IMR-90 (cell line): ENCODE measurements around the gene ZNF316. TPM values are rescaled to one million over a fixed set of nuclear protein-coding genes. Genes with fewer than 3 reads are reported as not detected.
A peak's percentile ranks its signal among the peaks of the same experiment; 100 is the strongest.

ENCODE experiments used
- ATAC-seq: fragments of 200-7000 bp; cut with Tn5 transposase; 2 replicates; pipeline ENCODE4 v1.9.1; 2020; ENCODE audit warnings: low read depth, mild to moderate bottlenecking, moderate library complexity
- BruUV-seq: library from RNA; stranded (reverse); fragments of 400-500 nt; replicated peaks from 2 replicates; lab custom pipeline; 2021; lab: Mats Ljungman, UMichigan
- CTCF ChIA-PET: fragments of 300-600 bp; formaldehyde crosslinking; extraction: SDS; loops from one replicate; lab custom pipeline; 2021; ENCODE audit warnings: antibody characterized with exemption; lab: Yijun Ruan, JAX
- POLR2A ChIA-PET: fragments of 300-600 bp; sonication (Branson Sonifier 250); formaldehyde crosslinking; loops from one replicate; lab custom pipeline; 2022; ENCODE audit warnings: antibody characterized with exemption; ENCODE audit not compliant: unreplicated experiment; lab: Charles Lee
- DNase-seq: peaks from one replicate; pipeline ENCODE4 v3.0.0; 2013
- H2AFZ ChIP-seq: replicated peaks from 2 replicates; pipeline ENCODE3; 2013; ENCODE audit warnings: low read length, mild to moderate bottlenecking; ENCODE audit not compliant: poor library complexity
- H2AK5ac ChIP-seq: 2 replicates; pipeline ENCODE4 v1.6.1; 2013; ENCODE audit warnings: low read depth, low read length, inconsistent platforms
- H2AK9ac ChIP-seq: replicated peaks from 2 replicates; pipeline ENCODE3; 2013; ENCODE audit warnings: mild to moderate bottlenecking, low read depth, low read length, moderate library complexity; ENCODE audit not compliant: poor library complexity
- H2BK120ac ChIP-seq: 2 replicates; pipeline ENCODE4 v1.6.1; 2013; ENCODE audit warnings: low read depth, low read length, inconsistent platforms
- H2BK15ac ChIP-seq: 3 replicates; pipeline ENCODE4 v1.6.1; 2013; ENCODE audit warnings: low read depth, low read length, inconsistent platforms
- H2BK20ac ChIP-seq: 2 replicates; pipeline ENCODE4 v1.6.1; 2013; ENCODE audit warnings: low read depth, mild to moderate bottlenecking, inconsistent platforms, low read length, moderate library complexity
- H2BK5ac ChIP-seq: 2 replicates; pipeline ENCODE4 v1.6.1; 2013; ENCODE audit warnings: mild to moderate bottlenecking, low read depth, low read length, inconsistent platforms; ENCODE audit not compliant: poor library complexity, severe bottlenecking
- H3K14ac ChIP-seq: replicated peaks from 2 replicates; pipeline ENCODE4 v1.6.1; 2013; ENCODE audit warnings: low read depth, low read length, inconsistent platforms
- H3K18ac ChIP-seq: 2 replicates; pipeline ENCODE4 v1.6.1; 2013; ENCODE audit warnings: low read depth, low read length, control low read depth
- H3K23ac ChIP-seq: 2 replicates; pipeline ENCODE4 v1.6.1; 2013; ENCODE audit warnings: low read depth, low read length, inconsistent platforms
- H3K27ac ChIP-seq: 2 replicates; pipeline ENCODE4 v1.5.1; 2013; ENCODE audit warnings: mild to moderate bottlenecking, control low read depth, low read length; ENCODE audit not compliant: insufficient read depth
- H3K27me3 ChIP-seq: 2 replicates; pipeline ENCODE4 v1.6.1; 2013; ENCODE audit warnings: low read length; ENCODE audit not compliant: control insufficient read depth, insufficient read depth
- H3K36me3 ChIP-seq: 2 replicates; pipeline ENCODE4 v1.6.1; 2013; ENCODE audit warnings: low read length, mixed read lengths; ENCODE audit not compliant: control insufficient read depth, insufficient read depth
- H3K4ac ChIP-seq: 2 replicates; pipeline ENCODE4 v1.6.1; 2013; ENCODE audit warnings: low read depth, low read length, inconsistent platforms
- H3K4me1 ChIP-seq: 2 replicates; pipeline ENCODE4 v1.6.1; 2013; ENCODE audit warnings: low read length, mixed read lengths; ENCODE audit not compliant: control insufficient read depth, insufficient read depth
- H3K4me2 ChIP-seq: 2 replicates; pipeline ENCODE4 v1.6.1; 2013; ENCODE audit warnings: low read depth, mild to moderate bottlenecking, control low read depth, low read length, moderate library complexity
- H3K4me3 ChIP-seq: 2 replicates; pipeline ENCODE4 v1.5.1; 2013; ENCODE audit warnings: low read depth, mild to moderate bottlenecking, control low read depth, low read length, moderate library complexity; ENCODE audit not compliant: insufficient read depth
- H3K56ac ChIP-seq: 2 replicates; pipeline ENCODE4 v1.6.1; 2013; ENCODE audit warnings: low read length, inconsistent platforms; ENCODE audit not compliant: insufficient read depth; ENCODE audit errors: extremely low read depth
- H3K79me1 ChIP-seq, 2 experiments: 2 replicates each; pipeline ENCODE4 v1.6.1; 2013; ENCODE audit warnings: low read length in 2 of 2, inconsistent platforms in 1 of 2, low read depth in 1 of 2
- H3K9ac ChIP-seq: 2 replicates; pipeline ENCODE4 v1.6.1; 2013; ENCODE audit warnings: low read depth, low read length, control low read depth
- H3K9me1 ChIP-seq: 2 replicates; pipeline ENCODE4 v1.6.1; 2013; ENCODE audit warnings: low read length, inconsistent platforms; ENCODE audit not compliant: insufficient read depth
- H3K9me3 ChIP-seq: 2 replicates; pipeline ENCODE4 v1.6.1; 2013; ENCODE audit warnings: low read length; ENCODE audit not compliant: control insufficient read depth, insufficient read depth
- H4K20me1 ChIP-seq: 2 replicates; pipeline ENCODE4 v1.6.1; 2013; ENCODE audit warnings: low read length, inconsistent platforms; ENCODE audit not compliant: insufficient read depth
- H4K5ac ChIP-seq: 2 replicates; pipeline ENCODE4 v1.6.1; 2013; ENCODE audit warnings: mild to moderate bottlenecking, low read depth, low read length, control low read depth
- H4K8ac ChIP-seq, 2 experiments: 2 replicates each; pipeline ENCODE4 v1.6.1; 2013; ENCODE audit warnings: low read depth in 2 of 2, low read length in 2 of 2, control low read depth in 1 of 2, inconsistent platforms in 1 of 2
- H4K91ac ChIP-seq: 2 replicates; pipeline ENCODE4 v1.6.1; 2013; ENCODE audit warnings: low read depth, low read length, inconsistent platforms; ENCODE audit not compliant: insufficient read depth
- BHLHE40 ChIP-seq: fragments of 150-350 bp; IDR thresholded peaks from 2 replicates; pipeline ENCODE4 v1.6.1; 2016; ENCODE audit warnings: mild to moderate bottlenecking, low read depth, low read length
- CEBPB ChIP-seq: IDR thresholded peaks from 2 replicates; pipeline ENCODE4 v1.6.1; 2012; ENCODE audit warnings: low read depth, low read length, improper control_type of control experiment
- CHD1 ChIP-seq: IDR thresholded peaks from 2 replicates; pipeline ENCODE4 v1.6.1; 2012; ENCODE audit warnings: low read depth, low read length, improper control_type of control experiment
- FOS ChIP-seq: fragments of 150-350 bp; IDR thresholded peaks from 2 replicates; pipeline ENCODE4 v1.6.1; 2016; ENCODE audit warnings: low read depth, low read length
- MAFK ChIP-seq: IDR thresholded peaks from 2 replicates; pipeline ENCODE4 v1.6.1; 2012; ENCODE audit warnings: low read depth, low read length, improper control_type of control experiment
- MAZ ChIP-seq: IDR thresholded peaks from 2 replicates; pipeline ENCODE4 v1.6.1; 2012; ENCODE audit warnings: low read depth, mild to moderate bottlenecking, low read length, improper control_type of control experiment, moderate library complexity, borderline replicate concordance
- MXI1 ChIP-seq: IDR thresholded peaks from 2 replicates; pipeline ENCODE4 v1.6.1; 2012; ENCODE audit warnings: low read depth, mild to moderate bottlenecking, low read length, moderate library complexity, borderline replicate concordance
- NFE2L2 ChIP-seq: fragments of 150-350 bp; IDR thresholded peaks from 2 replicates; pipeline ENCODE4 v1.6.1; 2016; ENCODE audit warnings: low read depth, mild to moderate bottlenecking, low read length
- POLR2A ChIP-seq: IDR thresholded peaks from 2 replicates; pipeline ENCODE4 v1.6.1; 2012; ENCODE audit warnings: mild to moderate bottlenecking, low read depth, low read length
- RAD21 ChIP-seq: IDR thresholded peaks from 2 replicates; pipeline ENCODE4 v1.6.1; 2012; ENCODE audit warnings: low read length, improper control_type of control experiment
- RCOR1 ChIP-seq: IDR thresholded peaks from 2 replicates; pipeline ENCODE4 v1.6.1; 2012; ENCODE audit warnings: mild to moderate bottlenecking, low read length, improper control_type of control experiment; ENCODE audit not compliant: insufficient replicate concordance
- RFX5 ChIP-seq: IDR thresholded peaks from 2 replicates; pipeline ENCODE4 v1.8.0; 2012; ENCODE audit warnings: low read depth, mild to moderate bottlenecking, low read length, moderate library complexity
- WGBS, 2 experiments: methylation state at CpG; one replicate each; pipeline versions ENCODE4 v1.1.5 to v1.1.7; 2013; ENCODE audit warnings: missing lambda C conversion rate in 2 of 2; ENCODE audit not compliant: insufficient read length in 1 of 2; ENCODE audit errors: extremely low coverage in 2 of 2; 5-methylcytosine and 5-hydroxymethylcytosine counted together
- dilution Hi-C: fragments of 300-500 bp; cut with HindIII; formaldehyde crosslinking; loops from one replicate; pipeline ENCODE4 v1.14.3; 2018; ENCODE audit warnings: low sequenced_read_pairs; ENCODE audit not compliant: unreplicated experiment
- in situ Hi-C: fragments of 300-500 bp; cut with MboI; formaldehyde crosslinking; loops from 3 replicates; pipeline ENCODE4 v1.14.3; 2019; ENCODE audit warnings: low sequenced_read_pairs, inconsistent platforms, mixed read lengths
- intact Hi-C: fragments of 100-400 bp; cut with micrococcal nuclease; formaldehyde crosslinking; loops from 2 replicates; pipeline ENCODE4 v1.10.0; 2022
- polyA plus RNA-seq, 3 experiments: library from polyadenylated mRNA; depleted of rRNA; stranded (reverse); fragments of >200 nt; gene quantifications; 2 replicates each; pipeline ENCODE4 v1.2.3, GENCODE V29; 2012; ENCODE audit warnings: low replicate concordance in 1 of 3
- total RNA-seq: library from RNA; depleted of rRNA; stranded (reverse); fragments of >200 nt; gene quantifications from 2 replicates; pipeline ENCODE4 v1.2.3, GENCODE V29; 2012
- TF ChIP-seq, protein P1 (sequence below): fragments of 150-350 bp; IDR thresholded peaks from 2 replicates; pipeline ENCODE4 v1.6.1; 2016; ENCODE audit warnings: low read depth, mild to moderate bottlenecking, low read length, moderate library complexity, borderline replicate concordance
- TF ChIP-seq, protein P2 (sequence below): fragments of 150-350 bp; IDR thresholded peaks from 2 replicates; pipeline ENCODE4 v1.6.1; 2017; ENCODE audit warnings: mild to moderate bottlenecking, antibody characterized with exemption, low read length, low read depth
- TF ChIP-seq, protein P3 (sequence below): conservative IDR thresholded peaks from 2 replicates; pipeline ENCODE4 v1.5.1; 2012; ENCODE audit warnings: mild to moderate bottlenecking, low read depth, low read length, improper control_type of control experiment

The ZNF316 gene
- total and polyA plus RNA-seq, 2 of the 4 experiments (the other 2 are of a cell fraction), result 3.2 to 7.2 TPM

DNA sequence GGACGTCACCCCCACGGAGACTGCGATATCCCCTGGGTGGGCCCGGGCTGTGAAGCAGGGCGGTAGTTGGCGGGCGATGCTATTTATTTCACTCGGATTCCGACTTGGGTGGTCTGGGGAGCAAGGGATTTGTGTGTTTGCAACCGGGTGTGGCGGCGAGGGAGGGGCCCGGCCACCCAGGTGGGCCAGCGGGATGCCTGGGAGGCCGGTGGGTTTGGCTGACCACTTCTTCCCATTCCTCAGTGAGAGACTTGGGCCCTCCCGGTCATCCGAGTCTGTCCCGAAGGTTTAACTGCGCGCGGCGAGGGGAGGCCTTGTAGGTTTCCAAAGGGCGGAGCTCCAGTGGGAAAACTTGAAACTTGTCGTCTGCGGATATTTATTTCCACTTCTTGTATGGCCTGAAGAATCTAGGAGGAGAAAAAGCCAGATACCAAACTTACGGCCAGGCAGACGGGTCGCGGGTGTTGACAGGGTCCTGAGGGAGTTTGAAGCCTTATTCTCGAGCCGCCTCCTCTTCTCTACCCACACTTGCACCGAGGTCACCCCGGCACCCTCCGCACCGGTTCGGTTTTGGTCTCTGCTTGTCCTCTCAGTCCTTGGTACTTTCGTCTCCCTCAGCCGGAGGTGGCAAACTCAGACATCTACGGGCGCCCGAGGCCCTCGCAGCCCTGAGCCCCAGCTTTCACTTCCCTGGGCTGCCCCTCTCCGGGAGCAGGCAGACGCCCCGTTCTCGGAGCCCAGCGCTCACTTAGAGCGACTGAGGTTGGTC lies 17.9 kb downstream of the ZNF316 start:
- Histone ChIP-seq H2BK15ac (no peak overlapping the region), H2BK20ac (no peak overlapping the region), H3K79me1 (peaks cover 0 to 4% of the 10 kb centered on the region in 2 experiments; a peak in 1 of 4 replicates), H2BK5ac (no peak overlapping the region), H3K9me3 (peaks cover 30% of the 10 kb centered on the region), H2AFZ (no peak overlapping the region), H3K4me1 (no peaks in the 10 kb centered on the region), H3K36me3 (peaks cover 62% of the 10 kb centered on the region), H3K27ac (no peak overlapping the region), H3K9ac (no peak overlapping the region), H2BK120ac (no peak overlapping the region), H3K27me3 (no peaks in the 10 kb centered on the region; the same call in 1 of the 2 replicates), H2AK9ac (peak overlapping the region; percentile 28), H4K8ac (no peak overlapping the region), H3K23ac (no peak overlapping the region), H3K9me1 (no peaks in the 10 kb centered on the region), H3K4me2 (no peak overlapping the region), H3K4me3 (no peak overlapping the region), H4K20me1 (no peaks in the 10 kb centered on the region), H3K56ac (no peak overlapping the region), H3K14ac (no peak overlapping the region), H4K5ac (no peak overlapping the region), H3K4ac (no peak overlapping the region), H4K91ac (no peak overlapping the region), H2AK5ac (no peak overlapping the region), H3K18ac (no peak overlapping the region)
- DNase-seq, result no peak
- intact Hi-C loops (no loop called here), in situ Hi-C loops (no loop called here), dilution Hi-C loops (no loop called here)
- TF ChIP-seq RCOR1 (no peak), RFX5 (no peak), RAD21 (no peak), MAZ (no peak), BHLHE40 (no peak), POLR2A (no peak), CEBPB (no peak), FOS (no peak), CHD1 (no peak), NFE2L2 (no peak), MXI1 (no peak), MAFK (no peak)
- TF ChIP-seq, protein P1, sequence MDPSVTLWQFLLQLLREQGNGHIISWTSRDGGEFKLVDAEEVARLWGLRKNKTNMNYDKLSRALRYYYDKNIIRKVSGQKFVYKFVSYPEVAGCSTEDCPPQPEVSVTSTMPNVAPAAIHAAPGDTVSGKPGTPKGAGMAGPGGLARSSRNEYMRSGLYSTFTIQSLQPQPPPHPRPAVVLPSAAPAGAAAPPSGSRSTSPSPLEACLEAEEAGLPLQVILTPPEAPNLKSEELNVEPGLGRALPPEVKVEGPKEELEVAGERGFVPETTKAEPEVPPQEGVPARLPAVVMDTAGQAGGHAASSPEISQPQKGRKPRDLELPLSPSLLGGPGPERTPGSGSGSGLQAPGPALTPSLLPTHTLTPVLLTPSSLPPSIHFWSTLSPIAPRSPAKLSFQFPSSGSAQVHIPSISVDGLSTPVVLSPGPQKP, result no peak
- TF ChIP-seq, protein P2, sequence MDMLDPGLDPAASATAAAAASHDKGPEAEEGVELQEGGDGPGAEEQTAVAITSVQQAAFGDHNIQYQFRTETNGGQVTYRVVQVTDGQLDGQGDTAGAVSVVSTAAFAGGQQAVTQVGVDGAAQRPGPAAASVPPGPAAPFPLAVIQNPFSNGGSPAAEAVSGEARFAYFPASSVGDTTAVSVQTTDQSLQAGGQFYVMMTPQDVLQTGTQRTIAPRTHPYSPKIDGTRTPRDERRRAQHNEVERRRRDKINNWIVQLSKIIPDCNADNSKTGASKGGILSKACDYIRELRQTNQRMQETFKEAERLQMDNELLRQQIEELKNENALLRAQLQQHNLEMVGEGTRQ, result no peak
- TF ChIP-seq, protein P3, sequence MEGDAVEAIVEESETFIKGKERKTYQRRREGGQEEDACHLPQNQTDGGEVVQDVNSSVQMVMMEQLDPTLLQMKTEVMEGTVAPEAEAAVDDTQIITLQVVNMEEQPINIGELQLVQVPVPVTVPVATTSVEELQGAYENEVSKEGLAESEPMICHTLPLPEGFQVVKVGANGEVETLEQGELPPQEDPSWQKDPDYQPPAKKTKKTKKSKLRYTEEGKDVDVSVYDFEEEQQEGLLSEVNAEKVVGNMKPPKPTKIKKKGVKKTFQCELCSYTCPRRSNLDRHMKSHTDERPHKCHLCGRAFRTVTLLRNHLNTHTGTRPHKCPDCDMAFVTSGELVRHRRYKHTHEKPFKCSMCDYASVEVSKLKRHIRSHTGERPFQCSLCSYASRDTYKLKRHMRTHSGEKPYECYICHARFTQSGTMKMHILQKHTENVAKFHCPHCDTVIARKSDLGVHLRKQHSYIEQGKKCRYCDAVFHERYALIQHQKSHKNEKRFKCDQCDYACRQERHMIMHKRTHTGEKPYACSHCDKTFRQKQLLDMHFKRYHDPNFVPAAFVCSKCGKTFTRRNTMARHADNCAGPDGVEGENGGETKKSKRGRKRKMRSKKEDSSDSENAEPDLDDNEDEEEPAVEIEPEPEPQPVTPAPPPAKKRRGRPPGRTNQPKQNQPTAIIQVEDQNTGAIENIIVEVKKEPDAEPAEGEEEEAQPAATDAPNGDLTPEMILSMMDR, result no peak
- ChIA-PET POLR2A (no interaction called here), CTCF (no interaction called here)
- ATAC-seq, result no peak
- WGBS, 2 experiments, result 96% methylated on average over 8 of the region's 48 CpGs; no CpG with 5 or more reads in 1 of the 2 experiments
- no TSS peak for BruUV-seq
